GM21390 (cell line): ENCODE results near the gene PLEKHF1.
"Not testable (repeated sequence)": the region's sequence is repeated elsewhere in the genome, so short reads cannot be mapped to it uniquely, and the experiment has no call there.

ENCODE experiments used
- ATAC-seq: cut with Tn5 transposase; IDR thresholded peaks from one replicate; pipeline ENCODE4 v1.9.1; 2021; ENCODE audit not compliant: unreplicated experiment

The PLEKHF1 gene

GRCh38 chr19:29697523-29698261 lies 32.4 kb downstream of the PLEKHF1 start:
- no peak for ATAC-seq

- ATAC-seq = no peak
Observed at GRCh38 chr19:29699861-29700260, 34.6 kb downstream of the PLEKHF1 start.

GRCh38 chr19:29700498-29700897 lies 35.2 kb downstream of the PLEKHF1 start:
- no peak for ATAC-seq

- ATAC-seq = no peak
Observed at GRCh38 chr19:29702161-29702962, 37.1 kb downstream of the PLEKHF1 start.

GRCh38 chr19:29702963-29703320 lies 37.7 kb downstream of the PLEKHF1 start:
- no peak for ATAC-seq

GRCh38 chr19:29704562-29705558 lies 39.6 kb downstream of the PLEKHF1 start:
- peak; percentile 66 for ATAC-seq

- ATAC-seq = no peak
Observed at GRCh38 chr19:29705706-29706105, 40.4 kb downstream of the PLEKHF1 start.

GRCh38 chr19:29706635-29707034 lies 41.4 kb downstream of the PLEKHF1 start:
- no peak for ATAC-seq

GRCh38 chr19:29708554-29709439 lies 43.5 kb downstream of the PLEKHF1 start:
- no peak for ATAC-seq

- ATAC-seq = not testable (repeated sequence)
Observed at GRCh38 chr19:29709440-29709798, 44.2 kb downstream of the PLEKHF1 start.

GRCh38 chr19:29711584-29712132 lies 46.4 kb downstream of the PLEKHF1 start:
- ATAC-seq = no peak

GRCh38 chr19:29712744-29713516 lies 47.7 kb downstream of the PLEKHF1 start:
- ATAC-seq = no peak

GRCh38 chr19:29714371-29714952 lies 49.2 kb downstream of the PLEKHF1 start:
- peak; percentile 14 for ATAC-seq

GRCh38 chr19:29714953-29715700 lies 49.9 kb downstream of the PLEKHF1 start, which contains the start of gene C19orf12:
TSS of gene C19orf12 (minus strand) at chr19:29715261. CDS start at chr19:29708413, 6,848 bp downstream.
- ATAC-seq = peak; percentile 79

GRCh38 chr19:29715701-29716581 lies 50.7 kb downstream of the PLEKHF1 start:
- ATAC-seq = no peak

GRCh38 chr19:29717051-29717450 lies 51.8 kb downstream of the PLEKHF1 start:
- no peak for ATAC-seq

- no peak for ATAC-seq
Observed at GRCh38 chr19:29724102-29724641, 58.9 kb downstream of the PLEKHF1 start.
